Adipocyte (in vitro differentiated cells): ENCODE results near the gene INPP5J.

Experiments used
- DNase-seq: peaks from one replicate; pipeline ENCODE4 v3.0.0-alpha.2; 2015; ENCODE audit warnings: low read depth
- H3K27me3 ChIP-seq: replicated peaks from 2 replicates; pipeline ENCODE4 v1.7.0; 2013; ENCODE audit warnings: mild to moderate bottlenecking, low read length, moderate library complexity; ENCODE audit not compliant: control insufficient read depth, insufficient read depth
- H3K36me3 ChIP-seq: 2 replicates; pipeline ENCODE4 v1.7.0; 2013; ENCODE audit warnings: low read length, mild to moderate bottlenecking, moderate library complexity; ENCODE audit not compliant: control insufficient read depth, insufficient read depth, severe bottlenecking
- H3K4me1 ChIP-seq: 2 replicates; pipeline ENCODE4 v1.7.0; 2013; ENCODE audit warnings: mild to moderate bottlenecking, low read length, moderate library complexity; ENCODE audit not compliant: control insufficient read depth, insufficient read depth
- H3K4me3 ChIP-seq: 2 replicates; pipeline ENCODE4 v1.7.0; 2013; ENCODE audit warnings: mild to moderate bottlenecking, low read length, moderate library complexity
- H3K9ac ChIP-seq: 2 replicates; pipeline ENCODE4 v1.7.0; 2013; ENCODE audit warnings: mild to moderate bottlenecking, low read length, moderate library complexity
- H3K9me3 ChIP-seq: 2 replicates; pipeline ENCODE4 v1.7.0; 2013; ENCODE audit warnings: mild to moderate bottlenecking, low read length, moderate library complexity; ENCODE audit not compliant: control insufficient read depth

Gene INPP5J

GRCh38 chr22:31143038-31143437, 20.3 kb downstream of the INPP5J start:
- Histone ChIP-seq H3K4me3 (no peak overlapping the region), H3K4me1 (no peaks in the 10 kb centered on the region), H3K27me3 (peaks cover 33% of the 10 kb centered on the region), H3K9ac (no peak overlapping the region), H3K9me3 (peaks cover 13% of the 10 kb centered on the region), H3K36me3 (no peaks in the 10 kb centered on the region)
- no peak for DNase-seq

- H3K36me3 ChIP-seq, result no peaks in the 10 kb centered on the region
- H3K4me3 ChIP-seq, result no peak overlapping the region
- H3K4me1 ChIP-seq, result peaks cover 4% of the 10 kb centered on the region
- no peak for DNase-seq
- H3K9me3 ChIP-seq, result peaks cover 13% of the 10 kb centered on the region
- no peak overlapping the region for H3K9ac ChIP-seq
- peaks cover 28% of the 10 kb centered on the region for H3K27me3 ChIP-seq
Observed at GRCh38 chr22:31143537-31143936, 20.8 kb downstream of the INPP5J start.

- Histone ChIP-seq H3K4me3 (no peak overlapping the region), H3K9ac (no peak overlapping the region), H3K36me3 (no peaks in the 10 kb centered on the region), H3K9me3 (peaks cover 13% of the 10 kb centered on the region), H3K4me1 (peaks cover 8% of the 10 kb centered on the region), H3K27me3 (peaks cover 21% of the 10 kb centered on the region)
- DNase-seq, result no peak
Observed at GRCh38 chr22:31144223-31144622, 21.5 kb downstream of the INPP5J start.

- H3K36me3 ChIP-seq, result no peaks in the 10 kb centered on the region
- DNase-seq, result peak; percentile 52
- H3K4me1 ChIP-seq, result peaks cover 8% of the 10 kb centered on the region
- no peak overlapping the region for H3K4me3 ChIP-seq
- no peaks in the 10 kb centered on the region for H3K27me3 ChIP-seq
- H3K9me3 ChIP-seq, result peaks cover 13% of the 10 kb centered on the region
- peak overlapping the region; percentile 77 for H3K9ac ChIP-seq
Observed at GRCh38 chr22:31148488-31148887, 25.7 kb downstream of the INPP5J start.

GRCh38 chr22:31148953-31149627, 26.3 kb downstream of the INPP5J start:
- Histone ChIP-seq H3K9ac (peak overlapping the region; percentile 77), H3K36me3 (no peaks in the 10 kb centered on the region), H3K4me3 (no peak overlapping the region), H3K27me3 (no peaks in the 10 kb centered on the region), H3K9me3 (peaks cover 12% of the 10 kb centered on the region), H3K4me1 (peaks cover 8% of the 10 kb centered on the region)
- DNase-seq, result peak; percentile 91

- Histone ChIP-seq H3K9ac (no peak overlapping the region), H3K4me3 (no peak overlapping the region), H3K9me3 (peaks cover 3% of the 10 kb centered on the region), H3K36me3 (no peaks in the 10 kb centered on the region), H3K4me1 (peaks cover 16% of the 10 kb centered on the region), H3K27me3 (no peaks in the 10 kb centered on the region)
- no peak for DNase-seq
Observed at GRCh38 chr22:31150615-31151014, 27.8 kb downstream of the INPP5J start.

GRCh38 chr22:31151872-31152271, 29.1 kb downstream of the INPP5J start:
- Histone ChIP-seq H3K9me3 (peaks cover 3% of the 10 kb centered on the region), H3K27me3 (no peaks in the 10 kb centered on the region), H3K9ac (no peak overlapping the region), H3K4me1 (peaks cover 20% of the 10 kb centered on the region), H3K36me3 (no peaks in the 10 kb centered on the region), H3K4me3 (no peak overlapping the region)
- DNase-seq, result no peak

- Histone ChIP-seq H3K4me1 (peaks cover 18% of the 10 kb centered on the region), H3K9me3 (no peaks in the 10 kb centered on the region), H3K9ac (no peak overlapping the region), H3K27me3 (no peaks in the 10 kb centered on the region), H3K36me3 (no peaks in the 10 kb centered on the region), H3K4me3 (no peak overlapping the region)
- DNase-seq, result no peak
Observed at GRCh38 chr22:31153357-31153756, 30.6 kb downstream of the INPP5J start.

- Histone ChIP-seq H3K4me1 (peaks cover 12% of the 10 kb centered on the region), H3K9ac (peak overlapping the region; percentile 42), H3K27me3 (no peaks in the 10 kb centered on the region)
Observed at GRCh38 chr22:31154975-31155374, 32.2 kb downstream of the INPP5J start.

GRCh38 chr22:31155422-31155821, 32.7 kb downstream of the INPP5J start:
- Histone ChIP-seq H3K9me3 (no peaks in the 10 kb centered on the region), H3K36me3 (no peaks in the 10 kb centered on the region), H3K4me3 (no peak overlapping the region), H3K4me1 (peaks cover 12% of the 10 kb centered on the region), H3K9ac (peak overlapping the region; percentile 42), H3K27me3 (no peaks in the 10 kb centered on the region)
- peak; percentile 46 for DNase-seq

More at GRCh38 chr22:31154975-31155374, 32.2 kb downstream of the INPP5J start:
- no peaks in the 10 kb centered on the region for H3K9me3 ChIP-seq
- DNase-seq, result no peak
- no peak overlapping the region for H3K4me3 ChIP-seq
- no peaks in the 10 kb centered on the region for H3K36me3 ChIP-seq

- H3K9ac ChIP-seq, result peak overlapping the region; percentile 98
- peak; percentile 72 for DNase-seq
- no peaks in the 10 kb centered on the region for H3K27me3 ChIP-seq
- H3K9me3 ChIP-seq, result no peaks in the 10 kb centered on the region
- H3K4me3 ChIP-seq, result peak overlapping the region; percentile 95
- H3K4me1 ChIP-seq, result peaks cover 29% of the 10 kb centered on the region
- H3K36me3 ChIP-seq, result peaks cover 13% of the 10 kb centered on the region
Observed at GRCh38 chr22:31160328-31160978, 37.7 kb downstream of the INPP5J start.
